Lower leg skin (tissue), 4 donors: ENCODE results near the gene ADD2. TPM values are rescaled to one million over a fixed set of nuclear protein-coding genes. Genes with fewer than 3 reads are reported as not detected.

Experiments used
- DNase-seq, 2 donors: peaks; one replicate each; pipeline ENCODE4 v3.0.0-alpha.2; 2019; ENCODE audit warnings: low spot score in 2 of 2
- H3K4me3 ChIP-seq: fragments of 200-600 bp; sonication (generic); 2 replicates; pipeline ENCODE4 v1.5.1; 2017; ENCODE audit warnings: mild to moderate bottlenecking, low read depth; ENCODE audit not compliant: poor library complexity, severe bottlenecking
- POLR2A ChIP-seq, 2 donors: fragments of 450-650 bp; IDR thresholded peaks; one replicate each; pipeline ENCODE4 v1.6.1; 2016 to 2017; ENCODE audit warnings: antibody characterized with exemption in 2 of 2, mild to moderate bottlenecking in 1 of 2, moderate library complexity in 1 of 2
- WGBS, 2 donors: methylation state at CpG; one replicate each; pipeline ENCODE4 v1.1.5; 2018; 5-methylcytosine and 5-hydroxymethylcytosine counted together
- intact Hi-C: fragments of 100-400 bp; cut with DNase I; formaldehyde crosslinking; loops from one replicate; pipeline ENCODE4 v1.15.0; 2023; ENCODE audit warnings: low total_unique reads
- total RNA-seq, 4 donors: library from RNA; depleted of rRNA; stranded (reverse); fragments of >200 nt; gene quantifications; one replicate each; pipeline ENCODE4 v1.1.0, GENCODE V29; 2016
- TF ChIP-seq, protein P1 (sequence below), 3 donors: fragments of 450-650 bp; IDR thresholded peaks; one replicate each; pipeline ENCODE4 v1.5.1; 2016; ENCODE audit warnings: antibody characterized with exemption in 3 of 3, mild to moderate bottlenecking in 3 of 3, moderate library complexity in 2 of 3

ADD2 gene
- total RNA-seq, 4 donors from 2014 or later: 0.17 to 1.2 (median 0.54) TPM

DNA sequence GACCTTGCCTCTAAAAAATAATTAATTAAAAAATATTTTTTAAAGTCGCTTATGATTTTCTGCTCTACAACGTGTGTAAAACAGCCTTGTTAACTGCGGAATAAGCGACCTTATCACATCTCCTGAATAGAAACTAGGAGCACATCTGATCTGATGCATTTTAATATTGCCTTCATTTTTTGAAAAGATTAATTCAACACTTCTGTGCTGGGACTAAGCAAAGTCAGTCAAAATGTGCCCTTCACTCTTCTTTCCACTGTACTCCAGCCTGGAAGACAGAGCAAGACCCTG is 39.8 kb upstream of the ADD2 start:
- TF ChIP-seq POLR2A (IDR thresholded peaks at IDR 0.05): no peak
- TF ChIP-seq, protein P1, sequence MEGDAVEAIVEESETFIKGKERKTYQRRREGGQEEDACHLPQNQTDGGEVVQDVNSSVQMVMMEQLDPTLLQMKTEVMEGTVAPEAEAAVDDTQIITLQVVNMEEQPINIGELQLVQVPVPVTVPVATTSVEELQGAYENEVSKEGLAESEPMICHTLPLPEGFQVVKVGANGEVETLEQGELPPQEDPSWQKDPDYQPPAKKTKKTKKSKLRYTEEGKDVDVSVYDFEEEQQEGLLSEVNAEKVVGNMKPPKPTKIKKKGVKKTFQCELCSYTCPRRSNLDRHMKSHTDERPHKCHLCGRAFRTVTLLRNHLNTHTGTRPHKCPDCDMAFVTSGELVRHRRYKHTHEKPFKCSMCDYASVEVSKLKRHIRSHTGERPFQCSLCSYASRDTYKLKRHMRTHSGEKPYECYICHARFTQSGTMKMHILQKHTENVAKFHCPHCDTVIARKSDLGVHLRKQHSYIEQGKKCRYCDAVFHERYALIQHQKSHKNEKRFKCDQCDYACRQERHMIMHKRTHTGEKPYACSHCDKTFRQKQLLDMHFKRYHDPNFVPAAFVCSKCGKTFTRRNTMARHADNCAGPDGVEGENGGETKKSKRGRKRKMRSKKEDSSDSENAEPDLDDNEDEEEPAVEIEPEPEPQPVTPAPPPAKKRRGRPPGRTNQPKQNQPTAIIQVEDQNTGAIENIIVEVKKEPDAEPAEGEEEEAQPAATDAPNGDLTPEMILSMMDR (IDR thresholded peaks at IDR 0.05): no peak
- no peak overlapping the region for H3K4me3 ChIP-seq
- DNase-seq: no peak
- intact Hi-C loops: no loop called here
- 72 to 83% methylated on average over 4 of the region's 4 CpGs for WGBS, 2 donors

DNA sequence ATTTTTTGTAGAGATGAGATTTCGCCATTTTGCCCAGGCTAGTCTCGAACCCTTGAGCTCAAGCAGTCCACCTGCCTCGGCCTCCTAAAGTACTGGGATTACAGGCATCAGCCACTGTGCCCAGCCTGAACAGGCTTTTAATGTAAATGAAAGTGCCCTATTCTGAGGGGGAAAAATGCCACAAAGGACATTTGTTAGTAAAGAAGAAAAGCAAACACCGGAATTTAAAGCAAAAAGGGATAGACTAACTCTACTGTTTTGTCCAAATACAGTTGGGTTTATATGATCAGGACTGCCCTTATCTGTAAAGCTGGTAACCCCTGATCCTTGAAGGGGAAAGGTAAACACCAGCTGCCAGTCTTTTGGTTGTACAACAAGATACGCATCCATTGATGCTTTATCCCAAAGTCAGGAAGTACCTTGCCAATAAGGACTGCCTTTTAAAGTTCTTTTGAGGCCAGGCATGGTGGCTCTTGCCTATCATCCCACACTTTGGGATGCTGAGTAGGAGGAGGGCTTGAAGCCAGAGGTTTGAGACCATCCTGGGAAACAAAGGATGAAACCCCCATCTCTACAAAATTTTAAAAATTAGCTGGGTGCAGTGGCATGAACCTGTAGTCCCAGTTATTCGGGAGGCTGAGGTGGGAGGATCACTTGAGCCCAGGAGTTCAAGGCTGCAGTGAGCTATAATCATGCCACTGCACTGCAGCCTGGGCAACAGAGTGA is 39.3 kb upstream of the ADD2 start:
- TF ChIP-seq POLR2A (IDR thresholded peaks at IDR 0.05): no peak
- TF ChIP-seq, protein P1 (IDR thresholded peaks at IDR 0.05): no peak
- DNase-seq: no peak
- H3K4me3 ChIP-seq: no peak overlapping the region
- intact Hi-C loops: no loop called here
- WGBS, 2 donors: 87 to 92% methylated on average over 6 of the region's 6 CpGs

DNA sequence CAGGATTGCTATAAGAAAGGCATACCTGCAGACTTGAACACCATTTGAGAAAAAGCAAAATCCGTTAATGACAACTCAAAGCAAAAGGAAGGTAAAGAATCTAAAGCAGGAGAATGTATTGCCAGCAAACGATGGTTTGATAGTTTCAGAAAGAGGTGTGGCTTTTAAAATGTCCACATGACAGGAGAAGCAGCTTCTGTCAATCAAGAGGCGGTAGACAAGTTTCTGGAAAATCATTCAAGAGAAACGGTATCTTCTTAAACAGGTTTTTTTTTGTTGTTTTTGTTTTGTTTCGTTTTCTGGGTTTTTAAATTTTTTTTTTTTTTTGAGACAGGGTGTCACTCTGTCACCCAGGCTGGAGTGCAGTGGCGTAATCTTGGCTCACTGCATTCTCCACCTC is 38.6 kb upstream of the ADD2 start:
- intact Hi-C loops: no loop called here
- no peak overlapping the region for H3K4me3 ChIP-seq
- DNase-seq: no peak
- WGBS, 2 donors: 53 to 56% methylated on average over 6 of the region's 6 CpGs
- TF ChIP-seq POLR2A (IDR thresholded peaks at IDR 0.05): no peak
- TF ChIP-seq, protein P1 (IDR thresholded peaks at IDR 0.05): no peak

DNA sequence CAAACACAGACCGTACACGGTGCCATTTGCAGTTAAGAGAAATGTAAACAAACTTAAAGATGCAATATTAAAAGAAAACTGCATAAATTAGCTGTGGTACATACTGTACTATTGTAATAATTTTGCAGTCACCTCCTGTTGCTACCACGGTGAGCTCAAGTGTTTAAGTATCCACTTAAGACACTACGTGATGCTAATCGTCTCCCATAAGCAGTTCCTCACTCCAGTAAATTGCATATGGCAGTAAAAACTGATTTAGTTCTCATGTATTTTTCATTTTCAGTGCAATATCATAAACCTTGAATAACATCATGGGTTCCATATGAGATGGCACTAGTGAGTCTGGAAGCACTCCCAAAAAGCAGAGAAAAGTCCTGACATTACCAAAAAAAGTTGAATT is 38.0 kb upstream of the ADD2 start:
- no peak for DNase-seq
- TF ChIP-seq, protein P1 (IDR thresholded peaks at IDR 0.05): no peak
- TF ChIP-seq POLR2A (IDR thresholded peaks at IDR 0.05): no peak

DNA sequence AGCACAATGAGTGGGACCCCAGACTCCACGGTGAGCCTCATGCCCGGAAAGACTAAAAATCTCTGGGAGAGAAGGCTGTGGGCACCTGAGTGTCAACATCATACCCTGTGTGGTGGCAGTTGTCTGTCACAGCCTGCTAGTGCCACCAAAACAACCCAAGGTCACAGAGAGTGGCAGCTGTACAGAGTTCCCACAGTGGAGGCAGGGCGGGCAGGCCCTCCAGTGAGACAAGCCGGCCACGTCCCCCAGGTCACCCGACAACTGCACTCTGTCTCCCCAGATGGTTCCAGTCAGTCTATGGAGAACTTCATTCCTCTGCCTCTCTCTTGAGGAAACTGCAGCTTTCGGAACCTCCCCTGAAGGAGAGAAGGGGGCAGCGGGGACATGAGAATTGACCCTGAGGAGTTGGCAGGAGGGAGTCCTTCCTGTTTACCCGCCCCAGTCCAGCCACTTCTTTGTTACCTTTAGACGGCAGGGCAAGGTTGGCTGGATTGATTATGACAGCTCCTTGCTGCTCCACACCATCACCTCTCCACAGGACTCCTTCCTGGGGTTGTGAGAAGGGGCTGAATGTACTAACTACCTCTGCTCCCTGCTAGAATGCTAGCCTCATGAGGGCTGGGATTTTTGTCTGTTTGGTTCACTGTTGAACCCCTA is 33.7 kb upstream of the ADD2 start:
- 72 to 77% methylated on average over 10 of the region's 10 CpGs for WGBS, 2 donors
- TF ChIP-seq, protein P1 (IDR thresholded peaks at IDR 0.05): no peak
- no peak for TF ChIP-seq POLR2A (IDR thresholded peaks at IDR 0.05)
- no peak overlapping the region for H3K4me3 ChIP-seq
- intact Hi-C loops: no loop called here
- no peak for DNase-seq

More for the DNA sequence above, 38.0 kb upstream of the ADD2 start:
- WGBS, 2 donors: 66 to 84% methylated on average over 5 of the region's 5 CpGs
- H3K4me3 ChIP-seq: no peak overlapping the region
- intact Hi-C loops: no loop called here
